Activated T-cell treated with anti-CD3 and anti-CD28 coated beads, Interleukin-2, amount 50 U/mL, for 4 hours (primary cell): ENCODE data around the gene ZNF746. TPM values are rescaled to one million over a fixed set of nuclear protein-coding genes. Genes with fewer than 3 reads are reported as not detected.

Experiments
- ATAC-seq, 2 donors: fragments of 200-7000 bp; cut with Tn5 transposase; one replicate each; pipeline ENCODE4 v1.10.0; 2021
- DNase-seq: peaks from one replicate; pipeline ENCODE4 v3.0.0-alpha.2; 2020
- H3K27me3 Mint-ChIP-seq: one replicate; pipeline ENCODE4 v1.8.0; 2021; ENCODE audit warnings: low read depth, mixed read lengths
- H3K36me3 Mint-ChIP-seq: one replicate; pipeline ENCODE4 v1.8.0; 2022; ENCODE audit warnings: mixed read lengths; ENCODE audit not compliant: insufficient read depth
- H3K4me1 Mint-ChIP-seq: one replicate; pipeline ENCODE4 v1.8.0; 2021; ENCODE audit warnings: low read depth, mixed read lengths
- H3K4me3 Mint-ChIP-seq: one replicate; pipeline ENCODE4 v1.8.0; 2021; ENCODE audit warnings: mild to moderate bottlenecking, moderate library complexity, mixed read lengths
- H3K9me3 Mint-ChIP-seq: one replicate; pipeline ENCODE4 v1.8.0; 2021; ENCODE audit warnings: mixed read lengths
- total RNA-seq, 3 donors: library from RNA; stranded (reverse); gene quantifications; one replicate each; pipeline ENCODE4 v1.2.1, GENCODE V29; 2021

Gene ZNF746
- total RNA-seq, 3 donors from 2014 or later, result 24.6 to 25.6 (median 25.1) TPM

- ATAC-seq, result no peak
- H3K9me3 Mint-ChIP-seq, result peaks cover 8% of the 10 kb centered on the region
- no peak overlapping the region for H3K4me3 Mint-ChIP-seq
- H3K4me1 Mint-ChIP-seq, result no peaks in the 10 kb centered on the region
- peaks cover 55% of the 10 kb centered on the region for H3K36me3 Mint-ChIP-seq
- DNase-seq, result no peak
- H3K27me3 Mint-ChIP-seq, result no peaks in the 10 kb centered on the region
Measured at GRCh38 chr7:149475121-149476045, 22.2 kb downstream of the ZNF746 start.

- H3K4me3 Mint-ChIP-seq, result no peak overlapping the region
- no peaks in the 10 kb centered on the region for H3K4me1 Mint-ChIP-seq
- ATAC-seq, result no peak
- H3K36me3 Mint-ChIP-seq, result peaks cover 56% of the 10 kb centered on the region
- no peaks in the 10 kb centered on the region for H3K27me3 Mint-ChIP-seq
- peaks cover 8% of the 10 kb centered on the region for H3K9me3 Mint-ChIP-seq
- no peak for DNase-seq
Measured at GRCh38 chr7:149474309-149475120, 23.1 kb downstream of the ZNF746 start.

- Mint-ChIP-seq H3K4me3 (no peak overlapping the region), H3K9me3 (no peaks in the 10 kb centered on the region), H3K27me3 (no peaks in the 10 kb centered on the region), H3K36me3 (peaks cover 46% of the 10 kb centered on the region), H3K4me1 (no peaks in the 10 kb centered on the region)
- no peak for DNase-seq
- no peak for ATAC-seq
Measured at GRCh38 chr7:149473251-149473650, 24.4 kb downstream of the ZNF746 start.

GRCh38 chr7:149471289-149471953, 26.2 kb downstream of the ZNF746 start:
- no peak for DNase-seq
- Mint-ChIP-seq H3K9me3 (no peaks in the 10 kb centered on the region), H3K4me3 (no peak overlapping the region), H3K36me3 (peaks cover 35% of the 10 kb centered on the region), H3K4me1 (no peaks in the 10 kb centered on the region), H3K27me3 (no peaks in the 10 kb centered on the region)
- no peak for ATAC-seq

- DNase-seq (no peak), ATAC-seq (no peak)
- no peaks in the 10 kb centered on the region for H3K9me3 Mint-ChIP-seq
- H3K4me3 Mint-ChIP-seq, result no peak overlapping the region
- peaks cover 28% of the 10 kb centered on the region for H3K36me3 Mint-ChIP-seq
- H3K27me3 Mint-ChIP-seq, result peaks cover 5% of the 10 kb centered on the region
- H3K4me1 Mint-ChIP-seq, result no peaks in the 10 kb centered on the region
Measured at GRCh38 chr7:149469806-149470205, 27.8 kb downstream of the ZNF746 start.

GRCh38 chr7:149468208-149468607, 29.4 kb downstream of the ZNF746 start:
- Mint-ChIP-seq H3K27me3 (peaks cover 8% of the 10 kb centered on the region), H3K4me1 (no peaks in the 10 kb centered on the region), H3K4me3 (no peak overlapping the region), H3K36me3 (peaks cover 18% of the 10 kb centered on the region), H3K9me3 (no peaks in the 10 kb centered on the region)
- no peak for ATAC-seq
- DNase-seq, result no peak

GRCh38 chr7:149467321-149467859, 30.2 kb downstream of the ZNF746 start:
- Mint-ChIP-seq H3K4me1 (no peaks in the 10 kb centered on the region), H3K9me3 (no peaks in the 10 kb centered on the region), H3K4me3 (no peak overlapping the region), H3K27me3 (peaks cover 9% of the 10 kb centered on the region), H3K36me3 (peaks cover 12% of the 10 kb centered on the region)
- ATAC-seq (no peak), DNase-seq (no peak)

- DNase-seq (no peak), ATAC-seq (no peak)
- no peak overlapping the region for H3K4me3 Mint-ChIP-seq
- H3K36me3 Mint-ChIP-seq, result peaks cover 5% of the 10 kb centered on the region
- no peaks in the 10 kb centered on the region for H3K9me3 Mint-ChIP-seq
- H3K4me1 Mint-ChIP-seq, result peaks cover under 1% of the 10 kb centered on the region
- peaks cover 12% of the 10 kb centered on the region for H3K27me3 Mint-ChIP-seq
Measured at GRCh38 chr7:149466364-149466763, 31.2 kb downstream of the ZNF746 start.

- Mint-ChIP-seq H3K27me3 (peaks cover 12% of the 10 kb centered on the region), H3K4me3 (no peak overlapping the region), H3K36me3 (no peaks in the 10 kb centered on the region), H3K9me3 (no peaks in the 10 kb centered on the region), H3K4me1 (peaks cover 12% of the 10 kb centered on the region)
- ATAC-seq, result no peak
- DNase-seq, result no peak
Measured at GRCh38 chr7:149463500-149464161, 34.0 kb downstream of the ZNF746 start.

GRCh38 chr7:149462101-149462520, 35.5 kb downstream of the ZNF746 start:
- Mint-ChIP-seq H3K4me1 (peaks cover 24% of the 10 kb centered on the region), H3K27me3 (peaks cover 12% of the 10 kb centered on the region), H3K4me3 (peak overlapping the region; percentile 27), H3K9me3 (no peaks in the 10 kb centered on the region), H3K36me3 (no peaks in the 10 kb centered on the region)
- no peak for DNase-seq
- no peak for ATAC-seq

- Mint-ChIP-seq H3K9me3 (no peaks in the 10 kb centered on the region), H3K4me1 (peaks cover 25% of the 10 kb centered on the region), H3K36me3 (peaks cover 2% of the 10 kb centered on the region), H3K27me3 (peaks cover 12% of the 10 kb centered on the region), H3K4me3 (peak within 1 kb of the TSS; percentile 86)
- DNase-seq (peak; percentile 75), ATAC-seq (peak; percentile 96 to 97)
Measured at GRCh38 chr7:149460493-149461277, 36.9 kb downstream of the ZNF746 start, which contains the start of gene ZNF777. TSS of gene ZNF777 (minus strand) at chr7:149461062. CDS start at chr7:149456022, 5,040 bp downstream.

- DNase-seq (no peak), ATAC-seq (peak; percentile 44)
- H3K4me1 Mint-ChIP-seq, result peaks cover 25% of the 10 kb centered on the region
- no peaks in the 10 kb centered on the region for H3K9me3 Mint-ChIP-seq
- peaks cover 9% of the 10 kb centered on the region for H3K36me3 Mint-ChIP-seq
- H3K4me3 Mint-ChIP-seq, result peak overlapping the region; percentile 59
- H3K27me3 Mint-ChIP-seq, result peaks cover 6% of the 10 kb centered on the region
Measured at GRCh38 chr7:149459540-149460452, 37.8 kb downstream of the ZNF746 start.
